Measurements from ENCODE around the gene PRICKLE1. TPM values are rescaled to one million over a fixed set of nuclear protein-coding genes. Genes with fewer than 3 reads are reported as not detected.

The PRICKLE1 gene
- total and polyA plus RNA-seq, 9 of the 15 experiments (the other 6 are each of a cell fraction or from before 2014, with no cell fraction given), result 0.22 to 0.85 (median 0.31) TPM

GRCh38 chr12:42472376-42472775 is 117.2 kb downstream of the PRICKLE1 start:
- Histone ChIP-seq H3K9me1 (ENCODE audit: control insufficient read depth, insufficient read depth, low read length) (no peaks in the 10 kb centered on the region), H3K9ac (ENCODE audit: insufficient read depth in 1 of 2, low read depth in 2 of 2, low read length in 2 of 2) (no peak overlapping the region), H3K4me2 (ENCODE audit: insufficient read depth, low read length) (no peak overlapping the region), H3K27me3 (ENCODE audit: control insufficient read depth in 2 of 2, insufficient read depth in 2 of 2, low read length in 2 of 2) (no peaks in the 10 kb centered on the region), H3K4me1 (replicated peaks in 1 of 2; ENCODE audit: control insufficient read depth in 2 of 2, insufficient read depth in 2 of 2, low read length in 2 of 2) (peaks cover 0 to 8% of the 10 kb centered on the region in 2 experiments; a peak in 3 of 5 replicates), H3K36me3 (ENCODE audit: control insufficient read depth, insufficient read depth, low read length) (no peaks in the 10 kb centered on the region), H2AFZ (ENCODE audit: low read depth, low read length) (0 out of 2 replicates have a peak overlapping the region, but pooled peaks have one; percentile 28), H4K20me1 (replicated peaks; ENCODE audit: control insufficient read depth, insufficient read depth, low read length) (no peaks in the 10 kb centered on the region), H3K9me3 (replicated peaks; ENCODE audit: control insufficient read depth, insufficient read depth, low read depth, low read length) (no peaks in the 10 kb centered on the region), H3K4me3 (no peak overlapping the region), H3K27ac (ENCODE audit: extremely low read depth, low read depth, low read length) (no peak overlapping the region), H3K79me2 (ENCODE audit: control insufficient read depth, insufficient read depth, low read length) (no peaks in the 10 kb centered on the region)
- ATAC-seq (no peak), DNase-seq (ENCODE audit: extremely low read depth in 1 of 4, low spot score in 3 of 4) (no peak), FAIRE-seq (no peak)
- no TSS peak for BruUV-seq (replicated peaks)
- intact Hi-C loops (cut with micrococcal nuclease), result no loop called here
- no peak for TF ChIP-seq PTBP1 (IDR thresholded peaks at IDR 0.05; ENCODE audit: low read depth, low read length)
- no peak for TF ChIP-seq GTF2F1 (IDR thresholded peaks at IDR 0.05; ENCODE audit: low read depth, low read length)
- no peak for TF ChIP-seq RCOR1 (IDR thresholded peaks at IDR 0.05; ENCODE audit: borderline replicate concordance in 1 of 2, low read depth in 2 of 2, low read length in 2 of 2)
- ChIA-PET CTCF (ENCODE audit: low intra/inter-chr PET ratio) (no interaction called here), POLR2A (no interaction called here)
- in situ Hi-C loops (cut with MboI), result no loop called here
- WGBS (ENCODE audit: insufficient coverage, low coverage, missing lambda C conversion rate), result 30% methylated on average over 3 of the region's 3 CpGs

GRCh38 chr12:42469355-42470175 is 120.0 kb downstream of the PRICKLE1 start:
- intact Hi-C loops (cut with micrococcal nuclease) (loop anchor here (10.0 kb wide), 1 partner anchor 1525 kb away; no protein-coding TSS in a partner anchor), in situ Hi-C loops (cut with MboI) (no loop called here)
- H3K4me3 ChIP-seq, result no peak overlapping the region
- no peaks in the 10 kb centered on the region for H3K9me1 ChIP-seq (ENCODE audit: control insufficient read depth, insufficient read depth, low read length)
- 43% methylated on average over 6 of the region's 7 CpGs for WGBS (ENCODE audit: insufficient coverage, low coverage, missing lambda C conversion rate)
- no peak for DNase-seq (ENCODE audit: extremely low read depth in 1 of 4, low spot score in 3 of 4)
- no peaks in the 10 kb centered on the region for H4K20me1 ChIP-seq (replicated peaks; ENCODE audit: control insufficient read depth, insufficient read depth, low read length)
- no peak overlapping the region for H3K27ac ChIP-seq (ENCODE audit: extremely low read depth, low read depth, low read length)
- H3K4me1 ChIP-seq (replicated peaks in 1 of 2; ENCODE audit: control insufficient read depth in 2 of 2, insufficient read depth in 2 of 2, low read length in 2 of 2), result peaks cover 0 to 11% of the 10 kb centered on the region in 2 experiments; a peak in 3 of 5 replicates
- FAIRE-seq, result no peak
- 0 out of 2 replicates have a peak overlapping the region, but pooled peaks have one; percentile 19 for H3K4me2 ChIP-seq (ENCODE audit: insufficient read depth, low read length)
- POLR2A ChIA-PET, result interaction anchor here (1.0 kb wide), 1 partner anchor 26 kb away, joined by 5 read pairs; no protein-coding TSS in a partner anchor
- no peaks in the 10 kb centered on the region for H3K36me3 ChIP-seq (ENCODE audit: control insufficient read depth, insufficient read depth, low read length)
- BruUV-seq (replicated peaks), result no TSS peak
- no peak overlapping the region for H3K9ac ChIP-seq (ENCODE audit: insufficient read depth in 1 of 2, low read depth in 2 of 2, low read length in 2 of 2)
- CTCF ChIA-PET (ENCODE audit: low intra/inter-chr PET ratio), result no interaction called here
- H2AFZ ChIP-seq (ENCODE audit: low read depth, low read length), result peak overlapping the region; percentile 78
- no peaks in the 10 kb centered on the region for H3K27me3 ChIP-seq (ENCODE audit: control insufficient read depth in 2 of 2, insufficient read depth in 2 of 2, low read length in 2 of 2)
- H3K9me3 ChIP-seq (replicated peaks; ENCODE audit: control insufficient read depth, insufficient read depth, low read depth, low read length), result no peaks in the 10 kb centered on the region
- H3K79me2 ChIP-seq (ENCODE audit: control insufficient read depth, insufficient read depth, low read length), result no peaks in the 10 kb centered on the region
- peak; percentile 51 for ATAC-seq
- no peak for TF ChIP-seq BRD4 (IDR thresholded peaks at IDR 0.05)
- TF ChIP-seq TEAD1 (CRISPR knock-in tag; IDR thresholded peaks at IDR 0.05), result no peak
- TF ChIP-seq RNF2 (IDR thresholded peaks at IDR 0.05), result no peak
- TF ChIP-seq MAX (CRISPR knock-in tag; IDR thresholded peaks at IDR 0.05), result no peak
- TF ChIP-seq HBP1 (CRISPR knock-in tag; IDR thresholded peaks at IDR 0.05), result no peak
- TF ChIP-seq MCM5 (IDR thresholded peaks at IDR 0.05; ENCODE audit: low read depth), result no peak
- 0 out of 2 replicates have a peak, but pooled peaks have one; percentile 40 for TF ChIP-seq SPI1 (IDR thresholded peaks at IDR 0.05; ENCODE audit: borderline replicate concordance, low read depth, low read length)
- no peak for TF ChIP-seq NR4A1 (CRISPR knock-in tag; IDR thresholded peaks at IDR 0.05)
- no peak for TF ChIP-seq NR4A1 (tag; IDR thresholded peaks at IDR 0.05)
- TF ChIP-seq SLC30A9 (CRISPR knock-in tag; IDR thresholded peaks at IDR 0.05), result no peak
